HCT116 (cell line): ENCODE results near the gene ZNF618. TPM values are rescaled to one million over a fixed set of nuclear protein-coding genes. Genes with fewer than 3 reads are reported as not detected.

Experiments used
- ATAC-seq: fragments of 200-7000 bp; cut with Tn5 transposase; 2 replicates; pipeline ENCODE4 v1.9.1; 2020; ENCODE audit warnings: mild to moderate bottlenecking, moderate library complexity
- BruUV-seq: library from RNA; stranded (reverse); fragments of 400-500 nt; replicated peaks from 2 replicates; lab custom pipeline; 2021; lab: Mats Ljungman, UMichigan
- CTCF ChIA-PET: fragments of 300-600 bp; sonication (Branson Sonifier 250); formaldehyde crosslinking; loops from one replicate; lab custom pipeline; 2021; ENCODE audit warnings: antibody characterized with exemption; lab: Charles Lee
- POLR2A ChIA-PET: fragments of 300-600, 350-600 bp; sonication (Branson Sonifier 250); formaldehyde crosslinking; loops from one replicate; lab custom pipeline; 2021; ENCODE audit warnings: antibody characterized with exemption; lab: Charles Lee
- RAD21 ChIA-PET, 2 experiments: fragments of 300-600 bp; sonication (Branson Sonifier 250); formaldehyde crosslinking; loops; one replicate each; lab custom pipeline; 2023; ENCODE audit warnings: low total read pairs in 2 of 2; ENCODE audit not compliant: uncharacterized antibody in 2 of 2, unreplicated experiment in 2 of 2, low non-redundant PET in 1 of 2; lab: Charles Lee
- DNase-seq: peaks from one replicate; pipeline ENCODE4 v3.0.0-alpha.2; 2010; ENCODE audit warnings: low read depth, low spot score
- H2AFZ ChIP-seq: fragments of 200-600 bp; shearing (Covaris generic), sonication (generic); 2 replicates; pipeline ENCODE4 v1.6.1; 2017; ENCODE audit warnings: low read depth, mixed run types, mixed read lengths, antibody characterized with exemption, low read length; ENCODE audit not compliant: poor library complexity, severe bottlenecking
- H3K27ac ChIP-seq: 2 replicates; pipeline ENCODE4 v1.5.1; 2012; ENCODE audit warnings: low read depth, low read length
- H3K27me3 ChIP-seq: fragments of 200-600 bp; sonication (generic); 2 replicates; pipeline ENCODE4 v1.6.1; 2016; ENCODE audit warnings: mixed run types, low read length, mixed read lengths; ENCODE audit not compliant: insufficient read depth
- H3K36me3 ChIP-seq, 2 experiments: fragments of 200-500 bp in 1 of 2; fragments of 200-600 bp in 1 of 2; sonication (Bioruptor generic) in 1 of 2; sonication (generic) in 1 of 2; 2 replicates each; pipeline versions ENCODE4 v1.5.1 to v1.6.1; 2014 to 2016; ENCODE audit warnings: low read length in 2 of 2, inconsistent platforms in 1 of 2, mixed read lengths in 1 of 2, mixed run types in 1 of 2; ENCODE audit not compliant: insufficient read depth in 2 of 2, control insufficient read depth in 1 of 2
- H3K4me1 ChIP-seq, 2 experiments: fragments of 200-600 bp in 1 of 2; sonication (generic) in 1 of 2; 2 replicates each; pipeline versions ENCODE4 v1.5.1 to v1.6.1; 2012 to 2017; ENCODE audit warnings: low read length in 2 of 2, inconsistent platforms in 1 of 2, mild to moderate bottlenecking in 1 of 2, mixed read lengths in 1 of 2, mixed run types in 1 of 2, moderate library complexity in 1 of 2; ENCODE audit not compliant: insufficient read depth in 2 of 2, control insufficient read depth in 1 of 2
- H3K4me2 ChIP-seq: fragments of 200-600 bp; sonication (generic); 2 replicates; pipeline ENCODE4 v1.6.1; 2017; ENCODE audit warnings: mixed run types, low read length, mixed read lengths
- H3K4me3 ChIP-seq, 2 experiments: fragments of 200-600 bp in 1 of 2; sonication (generic) in 1 of 2; replicated peaks in 1 of 2; 2 replicates each; pipeline ENCODE4 v1.5.1; 2011 to 2016; ENCODE audit warnings: low read length in 2 of 2, control low read depth in 1 of 2, low read depth in 1 of 2, mild to moderate bottlenecking in 1 of 2, mixed read lengths in 1 of 2, mixed run types in 1 of 2
- H3K79me2 ChIP-seq: fragments of 200-600 bp; sonication (generic); 2 replicates; pipeline ENCODE4 v1.6.1; 2017; ENCODE audit warnings: mild to moderate bottlenecking, mixed run types, low read length, moderate library complexity, mixed read lengths; ENCODE audit not compliant: insufficient read depth
- H3K9ac ChIP-seq: fragments of 200-600 bp; sonication (generic); 2 replicates; pipeline ENCODE4 v1.6.1; 2016; ENCODE audit warnings: low read length, mixed read lengths
- H3K9me2 ChIP-seq: fragments of 200-600 bp; sonication (generic), shearing (Covaris generic); 2 replicates; pipeline ENCODE4 v1.6.1; 2017; ENCODE audit warnings: mixed run types, mild to moderate bottlenecking, moderate library complexity; ENCODE audit not compliant: insufficient read depth
- H3K9me3 ChIP-seq, 2 experiments: fragments of 200-500 bp in 1 of 2; fragments of 200-600 bp in 1 of 2; sonication (Bioruptor generic) in 1 of 2; sonication (generic) in 1 of 2; 2 replicates each; pipeline ENCODE4 v1.6.1; 2014 to 2017; ENCODE audit warnings: low read length in 2 of 2, mixed read lengths in 2 of 2, inconsistent platforms in 1 of 2, low read depth in 1 of 2, mild to moderate bottlenecking in 1 of 2, mixed run types in 1 of 2, moderate library complexity in 1 of 2; ENCODE audit not compliant: control insufficient read depth in 1 of 2, insufficient read depth in 1 of 2
- H4K20me1 ChIP-seq: fragments of 200-600 bp; sonication (generic), shearing (Covaris generic); 2 replicates; pipeline ENCODE4 v1.6.1; 2017; ENCODE audit warnings: mixed run types, mild to moderate bottlenecking, moderate library complexity; ENCODE audit not compliant: insufficient read depth
- CEBPB ChIP-seq: IDR thresholded peaks from 2 replicates; pipeline ENCODE4 v1.6.1; 2012; ENCODE audit warnings: low read depth
- EZH2 ChIP-seq: fragments of 200-600 bp; sonication (generic); IDR thresholded peaks from 2 replicates; pipeline ENCODE4 v1.6.1; 2017; ENCODE audit warnings: antibody characterized with exemption, mixed run types
- ZFX ChIP-seq: fragments of 450-650 bp; IDR thresholded peaks from 2 replicates; pipeline ENCODE4 v1.6.1; 2017
- intact Hi-C: fragments of 100-400 bp; cut with micrococcal nuclease; formaldehyde crosslinking; loops from 2 replicates; pipeline ENCODE4 v1.10.0; 2022
- total RNA-seq: library from RNA; stranded (reverse); gene quantifications from one replicate; pipeline ENCODE4 v1.2.1, GENCODE V29; 2021; ENCODE audit not compliant: unreplicated experiment
- TF ChIP-seq, protein P1 (sequence below): IDR thresholded peaks from 2 replicates; pipeline ENCODE4 v1.6.1; 2012

ZNF618 gene
- total RNA-seq, 1 experiment from 2014 or later: 13.5 TPM

DNA sequence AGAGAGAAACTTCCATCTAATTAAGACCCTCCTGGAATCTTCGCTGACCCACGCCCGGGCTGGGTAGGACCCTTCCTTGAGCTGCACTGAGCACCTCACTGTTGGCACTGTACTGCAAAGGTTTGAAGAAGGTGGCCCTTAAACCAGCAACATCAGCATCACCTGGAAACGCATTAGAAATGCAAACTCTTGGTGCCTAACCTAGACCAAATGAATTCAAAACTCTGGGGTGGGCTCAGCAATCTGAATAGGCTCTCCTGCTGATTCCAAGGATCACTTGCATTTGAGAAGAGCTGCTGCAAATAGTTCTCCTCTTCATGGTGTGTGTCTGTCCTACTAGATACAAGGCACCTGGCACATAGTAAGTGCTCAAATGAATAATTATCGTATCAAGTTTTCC is 2.7 kb upstream of the ZNF618 start:
- no peak overlapping the region for H3K27ac ChIP-seq
- peaks cover 9% of the 10 kb centered on the region; the same call in 1 of the 2 replicates for H3K79me2 ChIP-seq
- no peak overlapping the region for H3K4me3 ChIP-seq
- CTCF ChIA-PET: no interaction called here
- no peak for TF ChIP-seq CEBPB
- H3K9ac ChIP-seq: no peak overlapping the region
- intact Hi-C loops: no loop called here
- no peak overlapping the region for H3K4me2 ChIP-seq
- peaks cover 8% of the 10 kb centered on the region in 2 experiments for H3K4me1 ChIP-seq
- no peaks in the 10 kb centered on the region for H3K9me3 ChIP-seq
- BruUV-seq: no TSS peak
- RAD21 ChIA-PET: no interaction called here
- no peaks in the 10 kb centered on the region for H3K36me3 ChIP-seq
- H2AFZ ChIP-seq: no peak overlapping the region
- no peaks in the 10 kb centered on the region for H3K27me3 ChIP-seq
- DNase-seq: no peak
- no peak for ATAC-seq
- no peaks in the 10 kb centered on the region for H4K20me1 ChIP-seq
- H3K9me2 ChIP-seq: no peaks in the 10 kb centered on the region
- POLR2A ChIA-PET: no interaction called here

DNA sequence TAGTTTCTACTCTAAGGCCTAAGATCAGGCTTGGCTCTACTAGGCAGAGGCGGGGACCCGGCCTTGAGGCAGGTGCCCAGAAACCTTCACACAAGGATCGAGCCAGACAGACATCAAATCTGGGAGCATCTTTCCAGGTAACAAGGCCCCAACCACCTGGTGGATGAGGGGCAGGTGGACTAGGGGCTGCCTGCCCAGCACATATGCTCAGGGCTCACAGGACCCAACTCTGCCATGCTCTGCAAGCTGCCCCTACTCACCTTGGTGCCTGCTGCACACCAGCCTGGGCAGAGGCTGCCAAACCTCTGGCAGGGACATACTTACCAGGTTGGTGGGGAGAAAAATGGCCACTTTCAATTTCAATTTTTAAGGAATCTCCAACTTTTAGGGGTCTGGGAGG is 2.2 kb upstream of the ZNF618 start:
- Histone ChIP-seq H3K4me1 (peaks cover 8% of the 10 kb centered on the region in 2 experiments), H3K36me3 (no peaks in the 10 kb centered on the region), H3K4me2 (no peak overlapping the region), H4K20me1 (no peaks in the 10 kb centered on the region), H3K79me2 (peaks cover 11% of the 10 kb centered on the region; the same call in 1 of the 2 replicates), H3K4me3 (no peak overlapping the region), H2AFZ (no peak overlapping the region), H3K9ac (no peak overlapping the region), H3K27me3 (no peaks in the 10 kb centered on the region), H3K9me2 (no peaks in the 10 kb centered on the region)
- POLR2A ChIA-PET: no interaction called here
- intact Hi-C loops: no loop called here
- RAD21 ChIA-PET: no interaction called here
- ATAC-seq: no peak
- no peak for DNase-seq
- no peak for TF ChIP-seq CEBPB
- TF ChIP-seq EZH2: no peak
- no peak for TF ChIP-seq ZFX
- TF ChIP-seq, protein P1, sequence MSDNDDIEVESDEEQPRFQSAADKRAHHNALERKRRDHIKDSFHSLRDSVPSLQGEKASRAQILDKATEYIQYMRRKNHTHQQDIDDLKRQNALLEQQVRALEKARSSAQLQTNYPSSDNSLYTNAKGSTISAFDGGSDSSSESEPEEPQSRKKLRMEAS: no peak
- TF ChIP-seq, all 23 proteins: peak for 0
- CTCF ChIA-PET: no interaction called here
- H3K27ac ChIP-seq: no peak overlapping the region
- no TSS peak for BruUV-seq
- H3K9me3 ChIP-seq: no peaks in the 10 kb centered on the region
